ENCODE results near the gene USP17L17.
"Not testable (repeated sequence)": the region's sequence is repeated elsewhere in the genome, so short reads cannot be mapped to it uniquely, and the experiment has no call there.

- not testable (repeated sequence) for TF ChIP-seq CTCF (conservative IDR thresholded peaks at IDR 0.05; ENCODE audit: low read length); EZH2phosphoT487 (IDR thresholded peaks at IDR 0.05; ENCODE audit: borderline replicate concordance, low read depth, low read length)
These were observed 4.4 kb downstream of the USP17L17 start, which contains the start of gene USP17L18 for GRCh38 chr4:9247953-9248680.

Measured in OCI-LY7 (cell line).